ENCODE data around the gene OR52M1.

- TF ChIP-seq CTCF (optimal IDR thresholded peaks at IDR 0.05 in 1 of 3, IDR thresholded peaks at IDR 0.05 in 1 of 3, conservative IDR thresholded peaks at IDR 0.05 in 1 of 3; ENCODE audit: extremely low read depth in 1 of 3, insufficient read depth in 2 of 3, low read length in 3 of 3) (no peak), EZH2 (IDR thresholded peaks at IDR 0.05; ENCODE audit: low read length) (no peak)
These were observed 33.4 kb upstream of the OR52M1 start for GRCh38 chr11:4511282-4512245.
